CD4-positive, alpha-beta memory T cell (primary cell): ENCODE measurements around the gene ZNF277. TPM values are rescaled to one million over a fixed set of nuclear protein-coding genes. Genes with fewer than 3 reads are reported as not detected.

Experiments used
- CTCF ChIA-PET: fragments of 350-600 bp; sonication (Branson Sonifier 250); formaldehyde crosslinking; loops from one replicate; lab custom pipeline; 2021; ENCODE audit warnings: inconsistent platforms; ENCODE audit not compliant: partially characterized antibody; lab: Charles Lee
- POLR2A ChIA-PET: fragments of 350-600 bp; sonication (Branson Sonifier 250); formaldehyde crosslinking; loops from one replicate; lab custom pipeline; 2021; ENCODE audit not compliant: partially characterized antibody; lab: Charles Lee
- DNase-seq, 5 donors: peaks; one replicate each; pipeline versions ENCODE4 v3.0.0 to v3.0.0-alpha.2; 2020 to 2022; ENCODE audit warnings: mixed read lengths in 1 of 5
- H3K27ac ChIP-seq: one replicate; pipeline ENCODE4 v1.7.0; 2013; ENCODE audit warnings: low read depth, low read length
- H3K27me3 ChIP-seq: 2 replicates; pipeline ENCODE4 v1.7.0; 2013; ENCODE audit warnings: mild to moderate bottlenecking, low read length, moderate library complexity; ENCODE audit not compliant: insufficient read depth
- H3K36me3 ChIP-seq: 2 replicates; pipeline ENCODE4 v1.7.0; 2013; ENCODE audit warnings: mild to moderate bottlenecking, low read length, moderate library complexity; ENCODE audit not compliant: insufficient read depth
- H3K4me1 ChIP-seq: 2 replicates; pipeline ENCODE4 v1.7.0; 2013; ENCODE audit warnings: mild to moderate bottlenecking, low read length, moderate library complexity; ENCODE audit not compliant: insufficient read depth
- H3K4me3 ChIP-seq, 2 donors: one replicate each; pipeline ENCODE4 v1.7.0; 2013; ENCODE audit warnings: low read length in 2 of 2, mild to moderate bottlenecking in 1 of 2
- H3K9me3 ChIP-seq, 2 donors: one replicate each; pipeline ENCODE4 v1.7.0; 2013; ENCODE audit warnings: low read length in 2 of 2, control low read depth in 1 of 2; ENCODE audit not compliant: control insufficient read depth in 1 of 2
- H3K27ac Mint-ChIP-seq, 7 donors: one replicate each; pipeline ENCODE4 v1.8.0; 2020 to 2021; ENCODE audit warnings: mixed read lengths in 7 of 7, mild to moderate bottlenecking in 6 of 7, inconsistent platforms in 3 of 7, moderate library complexity in 3 of 7
- H3K27me3 Mint-ChIP-seq, 2 donors: one replicate each; pipeline ENCODE4 v1.8.0; 2020 to 2021; ENCODE audit warnings: mixed read lengths in 2 of 2
- H3K36me3 Mint-ChIP-seq, 2 donors: one replicate each; pipeline ENCODE4 v1.8.0; 2020 to 2021; ENCODE audit warnings: mixed read lengths in 2 of 2, inconsistent platforms in 1 of 2, mild to moderate bottlenecking in 1 of 2
- H3K4me1 Mint-ChIP-seq, 4 donors: one replicate each; pipeline ENCODE4 v1.8.0; 2020 to 2021; ENCODE audit warnings: mixed read lengths in 4 of 4, mild to moderate bottlenecking in 1 of 4
- H3K4me3 Mint-ChIP-seq, 8 donors: one replicate each; pipeline ENCODE4 v1.8.0; 2020 to 2021; ENCODE audit warnings: mixed read lengths in 8 of 8, mild to moderate bottlenecking in 7 of 8, moderate library complexity in 6 of 8, inconsistent platforms in 3 of 8
- H3K9me3 Mint-ChIP-seq, 8 donors: one replicate each; pipeline ENCODE4 v1.8.0; 2020 to 2021; ENCODE audit warnings: mixed read lengths in 8 of 8, mild to moderate bottlenecking in 5 of 8, inconsistent platforms in 3 of 8, moderate library complexity in 1 of 8
- intact Hi-C: fragments of 100-400 bp; cut with micrococcal nuclease; formaldehyde crosslinking; loops from one replicate; pipeline ENCODE4 v1.15.1; 2023
- polyA plus RNA-seq, 2 donors: library from polyadenylated mRNA; unstranded; fragments of 300-500 nt; fragmentation: Illumina TruSeq; gene quantifications; one replicate each; pipeline ENCODE4 v1.2.3, GENCODE V29; 2021
- total RNA-seq, 2 experiments: library from RNA; stranded (reverse); gene quantifications; one replicate each; pipeline ENCODE4 v1.2.3, GENCODE V29; 2021

Gene ZNF277
- total and polyA plus RNA-seq, 4 experiments from 2014 or later = 19.7 to 31.4 (median 25.9) TPM

- Mint-ChIP-seq H3K27ac (no peak overlapping the region), H3K36me3 (no peaks in the 10 kb centered on the region), H3K4me1 (no peaks in the 10 kb centered on the region), H3K9me3 (peaks cover 0 to 12% (median 2%) of the 10 kb centered on the region in 8 donors), H3K4me3 (no peak overlapping the region), H3K27me3 (peaks cover 8 to 16% of the 10 kb centered on the region in 2 donors)
- no peak for DNase-seq
- H3K27ac ChIP-seq = no peak overlapping the region
- intact Hi-C loops = no loop called here
- no peak overlapping the region for H3K4me3 ChIP-seq
- no peaks in the 10 kb centered on the region for H3K27me3 ChIP-seq
- POLR2A ChIA-PET = no interaction called here
- no peaks in the 10 kb centered on the region for H3K4me1 ChIP-seq
- H3K36me3 ChIP-seq = no peaks in the 10 kb centered on the region
- no peaks in the 10 kb centered on the region for H3K9me3 ChIP-seq
- CTCF ChIA-PET = no interaction called here
These were observed 152.0 kb downstream of the ZNF277 start for GRCh38 chr7:112358513-112358912.

- Mint-ChIP-seq H3K4me1 (no peaks in the 10 kb centered on the region), H3K9me3 (peaks cover 0 to 12% (median 2%) of the 10 kb centered on the region in 8 donors), H3K4me3 (no peak overlapping the region), H3K27me3 (peaks cover 8 to 18% of the 10 kb centered on the region in 2 donors), H3K27ac (no peak overlapping the region), H3K36me3 (no peaks in the 10 kb centered on the region)
- Histone ChIP-seq H3K36me3 (no peaks in the 10 kb centered on the region), H3K9me3 (no peaks in the 10 kb centered on the region), H3K4me1 (no peaks in the 10 kb centered on the region), H3K27me3 (no peaks in the 10 kb centered on the region), H3K27ac (no peak overlapping the region), H3K4me3 (no peak overlapping the region)
- no peak for DNase-seq
- intact Hi-C loops = no loop called here
- CTCF ChIA-PET = no interaction called here
- POLR2A ChIA-PET = no interaction called here
These were observed 152.6 kb downstream of the ZNF277 start for GRCh38 chr7:112359086-112359485.

- Histone ChIP-seq H3K9me3 (no peaks in the 10 kb centered on the region), H3K27me3 (no peaks in the 10 kb centered on the region), H3K36me3 (no peaks in the 10 kb centered on the region), H3K4me1 (no peaks in the 10 kb centered on the region), H3K27ac (no peak overlapping the region), H3K4me3 (no peak overlapping the region)
- Mint-ChIP-seq H3K4me1 (no peaks in the 10 kb centered on the region), H3K27ac (no peak overlapping the region), H3K27me3 (peaks cover 8 to 14% of the 10 kb centered on the region in 2 donors), H3K9me3 (peaks cover 0 to 12% (median 0%) of the 10 kb centered on the region in 8 donors), H3K4me3 (no peak overlapping the region), H3K36me3 (no peaks in the 10 kb centered on the region)
- POLR2A ChIA-PET = no interaction called here
- intact Hi-C loops = no loop called here
- CTCF ChIA-PET = no interaction called here
- DNase-seq = no peak
These were observed 154.2 kb downstream of the ZNF277 start for GRCh38 chr7:112360681-112361080.

- Histone ChIP-seq H3K36me3 (no peaks in the 10 kb centered on the region), H3K9me3 (no peaks in the 10 kb centered on the region), H3K27me3 (no peaks in the 10 kb centered on the region), H3K4me3 (no peak overlapping the region), H3K27ac (no peak overlapping the region), H3K4me1 (no peaks in the 10 kb centered on the region)
- ChIA-PET CTCF (no interaction called here), POLR2A (no interaction called here)
- Mint-ChIP-seq H3K27ac (no peak overlapping the region), H3K9me3 (peaks cover 0 to 12% (median 0%) of the 10 kb centered on the region in 8 donors), H3K27me3 (peaks cover 8 to 13% of the 10 kb centered on the region in 2 donors), H3K36me3 (no peaks in the 10 kb centered on the region), H3K4me1 (no peaks in the 10 kb centered on the region), H3K4me3 (no peak overlapping the region)
- DNase-seq = no peak
- intact Hi-C loops = no loop called here
These were observed 154.7 kb downstream of the ZNF277 start for GRCh38 chr7:112361154-112361553.

GRCh38 chr7:112362053-112362650, 155.7 kb downstream of the ZNF277 start:
- POLR2A ChIA-PET = no interaction called here
- H3K36me3 Mint-ChIP-seq = no peaks in the 10 kb centered on the region
- peaks cover 0 to 12% (median 0%) of the 10 kb centered on the region in 8 donors for H3K9me3 Mint-ChIP-seq
- no peak for DNase-seq
- H3K36me3 ChIP-seq = no peaks in the 10 kb centered on the region
- H3K9me3 ChIP-seq = no peaks in the 10 kb centered on the region
- no peak overlapping the region for H3K27ac Mint-ChIP-seq
- H3K27ac ChIP-seq = no peak overlapping the region
- no peak overlapping the region for H3K4me3 ChIP-seq
- no peaks in the 10 kb centered on the region for H3K4me1 ChIP-seq
- no peaks in the 10 kb centered on the region for H3K27me3 ChIP-seq
- peaks cover 11 to 13% of the 10 kb centered on the region in 2 donors for H3K27me3 Mint-ChIP-seq
- H3K4me3 Mint-ChIP-seq = no peak overlapping the region
- H3K4me1 Mint-ChIP-seq = no peaks in the 10 kb centered on the region
- intact Hi-C loops = no loop called here
- CTCF ChIA-PET = no interaction called here

GRCh38 chr7:112362731-112363131, 156.2 kb downstream of the ZNF277 start:
- Mint-ChIP-seq H3K9me3 (peaks cover 0 to 12% (median 0%) of the 10 kb centered on the region in 8 donors), H3K4me1 (no peaks in the 10 kb centered on the region), H3K4me3 (no peak overlapping the region), H3K27ac (no peak overlapping the region), H3K36me3 (no peaks in the 10 kb centered on the region), H3K27me3 (peaks cover 11 to 13% of the 10 kb centered on the region in 2 donors)
- H3K27me3 ChIP-seq = no peaks in the 10 kb centered on the region
- no peak for DNase-seq
- no peak overlapping the region for H3K4me3 ChIP-seq
- H3K36me3 ChIP-seq = no peaks in the 10 kb centered on the region
- H3K4me1 ChIP-seq = no peaks in the 10 kb centered on the region
- no peaks in the 10 kb centered on the region for H3K9me3 ChIP-seq
- H3K27ac ChIP-seq = no peak overlapping the region
- POLR2A ChIA-PET = no interaction called here
- intact Hi-C loops = no loop called here
- CTCF ChIA-PET = no interaction called here

GRCh38 chr7:112364388-112364787, 157.9 kb downstream of the ZNF277 start:
- Mint-ChIP-seq H3K4me1 (no peaks in the 10 kb centered on the region), H3K27me3 (peaks cover 8 to 11% of the 10 kb centered on the region in 2 donors), H3K36me3 (no peaks in the 10 kb centered on the region)

More at GRCh38 chr7:112364388-112364787, 157.9 kb downstream of the ZNF277 start:
- no peaks in the 10 kb centered on the region for H3K27me3 ChIP-seq
- H3K9me3 Mint-ChIP-seq = peaks cover 0 to 8% (median 0%) of the 10 kb centered on the region in 8 donors
- no peak overlapping the region for H3K27ac ChIP-seq
- ChIA-PET CTCF (no interaction called here), POLR2A (no interaction called here)
- H3K4me3 ChIP-seq = no peak overlapping the region
- no peak for DNase-seq
- intact Hi-C loops = no loop called here
- H3K27ac Mint-ChIP-seq = no peak overlapping the region
- H3K36me3 ChIP-seq = no peaks in the 10 kb centered on the region
- no peaks in the 10 kb centered on the region for H3K9me3 ChIP-seq
- no peaks in the 10 kb centered on the region for H3K4me1 ChIP-seq
- H3K4me3 Mint-ChIP-seq = no peak overlapping the region
